Measurements from ENCODE around the gene KCNMB2. TPM values are rescaled to one million over a fixed set of nuclear protein-coding genes. Genes with fewer than 3 reads are reported as not detected.

KCNMB2 gene
- not detected in 2 replicates for total RNA-seq

DNA sequence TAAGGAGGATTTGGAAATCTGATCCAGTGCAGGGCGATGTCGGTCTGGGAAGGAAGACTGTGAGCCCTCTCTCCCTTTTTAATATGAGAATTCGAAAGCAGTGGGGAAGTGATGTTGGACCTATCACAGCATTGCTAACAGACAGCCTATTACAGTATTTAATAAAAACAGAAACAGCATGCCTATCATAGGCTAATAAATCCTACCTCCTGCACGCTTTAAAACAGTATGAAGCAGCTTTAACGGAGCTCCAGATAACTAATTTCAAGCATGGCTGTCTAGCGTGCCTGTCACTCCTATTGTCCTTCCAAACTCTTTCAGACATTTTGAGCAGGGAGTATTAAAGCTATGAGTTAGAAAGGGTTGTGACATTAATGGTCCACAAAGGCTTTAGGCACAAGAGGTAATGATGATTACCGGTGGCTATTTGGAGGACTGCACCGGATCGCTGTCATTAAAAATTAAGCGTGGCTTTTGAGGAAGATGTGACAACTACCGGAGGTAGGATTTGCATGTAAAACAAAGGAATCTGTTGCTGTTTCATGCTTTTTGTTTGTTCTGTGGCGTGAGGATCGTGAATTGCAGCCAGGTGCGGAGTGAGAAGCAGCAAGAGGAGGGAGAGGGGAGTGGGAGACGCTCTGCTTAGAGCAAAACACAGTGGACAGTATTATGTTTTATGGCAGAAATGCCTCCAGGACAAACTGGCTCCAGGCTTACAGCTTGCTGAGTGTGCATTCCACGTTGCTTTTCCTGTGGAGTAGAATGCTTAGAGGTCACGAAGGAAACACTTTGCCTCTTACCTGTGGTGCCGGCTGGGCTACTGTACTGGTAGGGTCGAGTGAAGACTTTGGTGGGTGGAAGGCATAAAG is at the start of gene KCNMB2:
Gene KCNMB2, plus strand, starts transcription at position 226 of the 869 bp plus-strand sequence.

Data from dermis lymphatic vessel endothelial cell (primary cell).